22Rv1 (cell line): ENCODE results near the gene DDX42.

Experiments used
- H3K27ac ChIP-seq: fragments of 450-650 bp; 2 replicates; pipeline ENCODE4 v1.5.1; 2017
- ZFX ChIP-seq: fragments of 450-650 bp; IDR thresholded peaks from 2 replicates; pipeline ENCODE4 v1.6.1; 2017; ENCODE audit warnings: antibody characterized with exemption, borderline replicate concordance
- TF ChIP-seq, protein P1 (sequence below): fragments of 450-650 bp; IDR thresholded peaks from 2 replicates; pipeline ENCODE4 v1.5.1; 2017; ENCODE audit warnings: mild to moderate bottlenecking

Gene DDX42

DNA sequence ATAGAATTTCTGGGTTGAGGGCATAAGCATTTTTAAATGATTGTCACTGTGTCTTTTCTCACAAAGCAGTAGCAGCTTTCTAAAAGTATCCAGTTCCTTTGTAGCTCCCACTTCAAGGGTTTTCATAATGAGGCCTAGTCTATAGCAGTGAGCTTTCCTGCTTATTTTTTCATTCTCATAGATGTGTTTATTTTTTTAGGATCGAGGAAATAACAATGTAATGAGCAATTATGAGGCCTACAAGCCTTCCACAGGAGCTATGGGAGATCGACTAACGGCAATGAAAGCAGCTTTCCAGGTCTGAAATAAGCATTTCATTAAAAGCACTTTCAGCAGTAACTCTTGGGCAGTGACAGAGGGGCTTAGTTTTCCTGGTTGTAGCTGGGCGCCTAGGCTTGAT, 42.7 kb downstream of the DDX42 start:
- no peak overlapping the region for H3K27ac ChIP-seq
- no peak for TF ChIP-seq ZFX
- TF ChIP-seq, protein P1, sequence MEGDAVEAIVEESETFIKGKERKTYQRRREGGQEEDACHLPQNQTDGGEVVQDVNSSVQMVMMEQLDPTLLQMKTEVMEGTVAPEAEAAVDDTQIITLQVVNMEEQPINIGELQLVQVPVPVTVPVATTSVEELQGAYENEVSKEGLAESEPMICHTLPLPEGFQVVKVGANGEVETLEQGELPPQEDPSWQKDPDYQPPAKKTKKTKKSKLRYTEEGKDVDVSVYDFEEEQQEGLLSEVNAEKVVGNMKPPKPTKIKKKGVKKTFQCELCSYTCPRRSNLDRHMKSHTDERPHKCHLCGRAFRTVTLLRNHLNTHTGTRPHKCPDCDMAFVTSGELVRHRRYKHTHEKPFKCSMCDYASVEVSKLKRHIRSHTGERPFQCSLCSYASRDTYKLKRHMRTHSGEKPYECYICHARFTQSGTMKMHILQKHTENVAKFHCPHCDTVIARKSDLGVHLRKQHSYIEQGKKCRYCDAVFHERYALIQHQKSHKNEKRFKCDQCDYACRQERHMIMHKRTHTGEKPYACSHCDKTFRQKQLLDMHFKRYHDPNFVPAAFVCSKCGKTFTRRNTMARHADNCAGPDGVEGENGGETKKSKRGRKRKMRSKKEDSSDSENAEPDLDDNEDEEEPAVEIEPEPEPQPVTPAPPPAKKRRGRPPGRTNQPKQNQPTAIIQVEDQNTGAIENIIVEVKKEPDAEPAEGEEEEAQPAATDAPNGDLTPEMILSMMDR: no peak

DNA sequence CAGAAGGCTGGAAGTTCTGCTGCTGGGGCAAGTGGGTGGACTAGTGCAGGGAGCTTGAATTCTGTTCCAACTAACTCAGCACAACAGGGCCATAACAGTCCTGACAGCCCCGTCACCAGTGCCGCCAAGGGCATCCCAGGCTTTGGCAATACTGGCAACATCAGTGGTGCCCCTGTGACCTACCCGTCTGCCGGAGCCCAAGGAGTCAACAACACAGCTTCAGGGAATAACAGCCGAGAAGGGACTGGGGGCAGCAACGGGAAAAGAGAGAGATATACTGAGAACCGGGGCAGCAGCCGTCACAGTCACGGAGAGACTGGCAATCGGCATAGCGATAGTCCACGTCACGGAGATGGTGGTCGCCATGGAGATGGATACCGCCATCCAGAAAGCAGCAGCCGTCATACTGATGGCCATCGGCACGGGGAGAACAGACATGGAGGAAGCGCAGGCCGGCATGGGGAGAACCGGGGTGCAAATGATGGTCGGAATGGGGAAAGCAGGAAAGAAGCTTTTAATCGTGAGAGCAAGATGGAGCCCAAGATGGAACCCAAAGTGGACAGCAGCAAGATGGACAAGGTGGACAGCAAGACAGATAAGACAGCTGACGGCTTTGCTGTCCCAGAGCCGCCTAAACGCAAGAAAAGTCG, 43.9 kb downstream of the DDX42 start:
- H3K27ac ChIP-seq: no peak overlapping the region
- no peak for TF ChIP-seq ZFX

DNA sequence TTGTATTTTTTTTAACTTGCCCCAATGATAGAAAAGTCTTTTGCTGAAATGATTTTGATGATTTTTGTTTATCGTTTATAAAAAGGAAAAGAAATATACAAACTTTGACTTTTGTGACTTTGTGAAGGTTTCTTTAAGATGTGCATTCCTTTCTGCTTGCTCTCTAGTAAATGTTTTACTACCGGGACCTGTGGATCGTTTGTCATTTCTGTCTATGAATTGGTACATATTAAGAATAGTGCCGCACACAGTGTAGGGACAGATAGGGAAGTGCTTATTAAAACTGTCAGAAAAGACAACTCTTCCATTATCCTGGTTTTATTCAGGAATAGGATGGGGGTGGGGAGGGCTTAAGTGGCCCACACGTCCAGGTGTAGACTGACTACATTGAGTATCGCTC, 45.2 kb downstream of the DDX42 start:
- H3K27ac ChIP-seq: 0 out of 2 replicates have a peak overlapping the region, but pooled peaks have one; percentile 10
- TF ChIP-seq, protein P1: no peak
- no peak for TF ChIP-seq ZFX

DNA sequence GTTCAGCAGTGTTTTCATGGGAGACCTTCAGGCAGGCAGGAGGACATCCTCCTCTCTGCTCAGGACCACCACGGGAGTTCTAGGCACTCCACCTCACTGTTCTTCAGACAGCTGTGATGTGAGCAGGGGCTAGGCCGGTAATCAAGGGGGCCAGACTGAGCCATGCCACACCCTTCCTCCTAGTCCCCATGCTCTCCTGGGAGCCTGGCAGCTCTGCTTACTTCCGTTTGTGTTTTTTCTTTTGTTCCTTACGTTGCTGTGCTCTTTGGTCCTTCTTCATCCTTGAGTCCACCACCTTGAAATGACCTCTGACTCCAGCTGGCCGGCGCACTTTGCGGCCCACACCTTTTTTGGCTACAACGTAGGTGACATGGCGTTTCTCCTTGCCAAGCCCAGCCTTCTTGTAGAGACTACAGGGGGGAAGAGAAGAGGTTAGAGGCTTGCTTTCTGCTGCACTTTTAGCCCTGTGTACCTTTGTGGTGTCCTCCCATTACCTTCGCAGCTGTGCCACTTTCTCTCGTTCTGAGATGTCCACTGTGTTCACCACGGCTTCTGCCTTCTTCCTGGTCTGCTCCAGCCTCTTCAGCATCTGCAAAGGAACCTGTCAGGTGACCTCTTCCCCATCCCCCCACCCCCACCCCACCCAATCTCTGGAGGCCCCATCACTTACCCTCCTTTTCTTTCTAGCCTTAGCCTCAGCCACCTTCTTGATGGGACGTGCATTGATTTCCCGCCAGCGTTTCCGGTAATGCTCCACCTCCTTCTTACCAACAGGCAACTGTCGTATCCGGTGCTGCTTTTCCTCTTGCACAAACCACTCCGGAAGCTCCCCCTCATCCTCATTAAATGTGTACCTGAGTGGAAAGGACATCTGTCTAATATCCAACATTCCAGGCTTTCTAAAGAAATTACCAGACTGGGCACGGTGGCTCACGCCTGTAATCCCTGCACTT, 45.9 kb downstream of the DDX42 start:
- TF ChIP-seq ZFX: no peak
- TF ChIP-seq, protein P1: no peak
- H3K27ac ChIP-seq: 0 out of 2 replicates have a peak overlapping the region, but pooled peaks have one; percentile 10

DNA sequence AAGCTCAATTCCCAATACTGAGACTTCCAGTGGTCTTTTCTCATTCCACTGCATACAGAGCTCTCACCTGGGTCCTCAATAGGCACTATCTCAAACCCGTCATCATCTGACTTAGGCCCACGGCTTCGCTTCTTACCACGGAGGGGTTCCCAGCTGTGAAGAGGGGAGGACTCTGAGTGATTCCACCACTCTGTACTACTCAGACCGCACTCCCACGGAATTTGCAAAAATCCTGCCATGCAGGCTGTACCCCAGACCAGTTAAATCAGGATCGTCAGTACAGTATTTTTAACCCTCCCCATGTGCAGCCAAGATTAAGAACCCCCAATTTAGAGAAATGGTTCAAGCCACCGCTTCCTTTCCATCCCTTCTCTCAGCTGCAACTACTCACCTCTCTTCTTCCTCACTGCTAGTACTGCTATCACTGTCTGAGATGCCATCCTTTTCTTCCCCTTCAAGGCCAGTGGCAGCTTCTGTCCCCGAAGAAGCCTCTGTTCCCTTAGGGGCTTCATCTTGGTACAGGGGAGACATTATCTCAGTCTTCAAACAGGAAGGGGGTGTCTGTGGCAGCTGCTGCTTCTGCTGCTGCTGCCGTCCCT, 47.1 kb downstream of the DDX42 start:
- TF ChIP-seq, protein P1: no peak
- TF ChIP-seq ZFX: no peak
- no peak overlapping the region for H3K27ac ChIP-seq

DNA sequence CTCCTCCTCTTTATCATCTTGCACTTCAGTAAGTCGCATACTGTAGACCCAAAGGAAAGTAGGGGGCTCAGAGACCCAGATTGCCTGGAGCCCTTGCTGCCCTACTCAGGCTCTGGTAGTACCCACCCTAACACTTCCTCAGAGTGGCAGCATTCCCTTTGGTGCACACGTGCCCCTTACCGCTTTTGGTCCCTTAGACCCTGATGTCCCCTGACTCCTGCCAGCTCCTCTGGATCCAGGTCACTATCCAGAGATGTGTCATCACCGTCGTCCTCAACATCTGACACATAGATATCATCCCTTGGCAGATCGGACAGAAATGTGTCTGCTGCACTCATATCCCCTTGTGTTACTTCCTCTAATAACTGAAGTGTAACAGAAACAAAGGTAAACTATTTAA, 47.8 kb downstream of the DDX42 start:
- H3K27ac ChIP-seq: no peak overlapping the region
- TF ChIP-seq, protein P1: no peak
- no peak for TF ChIP-seq ZFX

DNA sequence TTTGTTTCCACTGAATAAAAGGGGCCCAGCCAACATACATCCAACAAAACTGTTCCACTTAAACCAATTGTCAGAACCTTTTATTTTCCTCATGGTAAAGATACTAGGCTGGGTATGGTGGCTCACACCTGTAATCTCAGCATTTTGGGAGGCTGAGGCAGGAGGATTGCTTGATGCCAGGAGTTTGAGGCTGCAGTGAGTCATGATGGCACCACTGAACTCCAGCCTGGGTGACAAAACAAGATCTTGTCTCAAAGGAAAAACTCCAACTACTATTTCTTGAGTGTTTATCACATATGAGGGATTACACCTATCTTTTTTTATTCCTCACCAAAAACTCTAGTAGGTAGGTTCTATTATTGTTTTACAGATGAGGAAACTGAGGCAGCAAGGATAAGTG, 48.6 kb downstream of the DDX42 start:
- no peak overlapping the region for H3K27ac ChIP-seq
- TF ChIP-seq ZFX: no peak
- TF ChIP-seq, protein P1: no peak
